ENCODE measurements around the gene PGR. TPM values are rescaled to one million over a fixed set of nuclear protein-coding genes. Genes with fewer than 3 reads are reported as not detected.

The PGR gene
- total RNA-seq, 2 donors from 2014 or later: not detected

GRCh38 chr11:101045415-101045814 is 84.2 kb downstream of the PGR start:
- Histone ChIP-seq H3K27ac (ENCODE audit: low read depth, low read length) (no peak overlapping the region), H3K27me3 (ENCODE audit: control insufficient read depth, insufficient read depth, low read length, poor library complexity, severe bottlenecking) (peaks cover 30% of the 10 kb centered on the region), H3K36me3 (ENCODE audit: control insufficient read depth, insufficient read depth, low read length) (no peaks in the 10 kb centered on the region), H3K4me1 (ENCODE audit: control insufficient read depth, insufficient read depth, low read length) (no peaks in the 10 kb centered on the region), H3K9ac (ENCODE audit: extremely low read depth, low read length, poor library complexity, severe bottlenecking) (no peak overlapping the region), H3K9me3 (ENCODE audit: control insufficient read depth, low read length) (no peaks in the 10 kb centered on the region), H3K4me3 (ENCODE audit: low read length) (no peak overlapping the region)
- Mint-ChIP-seq H3K27me3 (ENCODE audit: insufficient read depth) (no peaks in the 10 kb centered on the region), H3K4me1 (no peaks in the 10 kb centered on the region), H3K36me3 (ENCODE audit: low read depth) (no peaks in the 10 kb centered on the region), H3K27ac (no peak overlapping the region), H3K9me3 (no peaks in the 10 kb centered on the region), H3K4me3 (no peak overlapping the region)
- WGBS, 2 experiments (ENCODE audit: insufficient coverage in 1 of 2, insufficient read length in 1 of 2): 96% methylated on average over 1 of the region's 1 CpG; no CpG with 5 or more reads in 1 of the 2 experiments
- no peak for TF ChIP-seq CTCF (conservative IDR thresholded peaks at IDR 0.05)
- no peak for DNase-seq

GRCh38 chr11:101043940-101044339 is 85.7 kb downstream of the PGR start:
- Histone ChIP-seq H3K27ac (ENCODE audit: low read depth, low read length) (no peak overlapping the region), H3K27me3 (ENCODE audit: control insufficient read depth, insufficient read depth, low read length, poor library complexity, severe bottlenecking) (peaks cover 37% of the 10 kb centered on the region), H3K4me1 (ENCODE audit: control insufficient read depth, insufficient read depth, low read length) (no peaks in the 10 kb centered on the region), H3K9ac (ENCODE audit: extremely low read depth, low read length, poor library complexity, severe bottlenecking) (no peak overlapping the region), H3K4me3 (ENCODE audit: low read length) (no peak overlapping the region), H3K36me3 (ENCODE audit: control insufficient read depth, insufficient read depth, low read length) (no peaks in the 10 kb centered on the region), H3K9me3 (ENCODE audit: control insufficient read depth, low read length) (no peaks in the 10 kb centered on the region)
- Mint-ChIP-seq H3K4me3 (no peak overlapping the region), H3K4me1 (no peaks in the 10 kb centered on the region), H3K36me3 (ENCODE audit: low read depth) (no peaks in the 10 kb centered on the region), H3K9me3 (no peaks in the 10 kb centered on the region), H3K27ac (no peak overlapping the region), H3K27me3 (ENCODE audit: insufficient read depth) (no peaks in the 10 kb centered on the region)
- no peak for TF ChIP-seq CTCF (conservative IDR thresholded peaks at IDR 0.05)
- no peak for DNase-seq
- WGBS, 2 experiments (ENCODE audit: insufficient coverage in 1 of 2, insufficient read length in 1 of 2): 98 to 100% methylated on average over 1 of the region's 1 CpG

GRCh38 chr11:101035872-101036271 is 93.7 kb downstream of the PGR start:
- Mint-ChIP-seq H3K27ac (no peak overlapping the region), H3K27me3 (ENCODE audit: insufficient read depth) (no peaks in the 10 kb centered on the region), H3K4me1 (no peaks in the 10 kb centered on the region), H3K9me3 (no peaks in the 10 kb centered on the region), H3K36me3 (ENCODE audit: low read depth) (no peaks in the 10 kb centered on the region), H3K4me3 (no peak overlapping the region)
- Histone ChIP-seq H3K4me1 (ENCODE audit: control insufficient read depth, insufficient read depth, low read length) (no peaks in the 10 kb centered on the region), H3K27me3 (ENCODE audit: control insufficient read depth, insufficient read depth, low read length, poor library complexity, severe bottlenecking) (peaks cover 12% of the 10 kb centered on the region), H3K4me3 (ENCODE audit: low read length) (no peak overlapping the region), H3K9ac (ENCODE audit: extremely low read depth, low read length, poor library complexity, severe bottlenecking) (no peak overlapping the region), H3K9me3 (ENCODE audit: control insufficient read depth, low read length) (no peaks in the 10 kb centered on the region), H3K36me3 (ENCODE audit: control insufficient read depth, insufficient read depth, low read length) (no peaks in the 10 kb centered on the region), H3K27ac (ENCODE audit: low read depth, low read length) (no peak overlapping the region)
- 57 to 64% methylated on average over 1 of the region's 1 CpG for WGBS, 2 experiments (ENCODE audit: insufficient coverage in 1 of 2, insufficient read length in 1 of 2)
- DNase-seq: no peak
- no peak for TF ChIP-seq CTCF (conservative IDR thresholded peaks at IDR 0.05)
